ENCODE results near the gene EYS.

Gene EYS

DNA sequence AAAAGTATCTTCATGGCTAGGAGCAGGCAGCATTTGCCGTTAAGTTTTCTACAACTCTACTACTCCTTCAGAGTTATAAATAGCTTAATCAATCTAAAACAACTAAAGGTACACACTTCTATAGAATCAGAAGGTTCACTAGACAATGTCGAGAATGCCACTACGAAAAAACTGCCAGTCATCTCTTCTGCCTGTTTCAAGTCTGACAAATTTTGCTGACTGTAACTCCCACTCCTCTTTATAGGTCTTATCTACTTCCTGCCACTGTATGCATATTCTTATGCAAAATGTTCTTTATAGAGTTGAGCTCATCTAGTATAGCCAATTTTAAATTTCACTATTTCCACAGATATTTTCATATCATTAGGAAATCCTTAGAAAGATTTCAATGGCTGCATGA is 160.1 kb downstream of the EYS start:
- TF ChIP-seq SIN3A (IDR thresholded peaks at IDR 0.05; ENCODE audit: borderline replicate concordance, insufficient read depth, low read length) (no peak), TAF1 (IDR thresholded peaks at IDR 0.05; ENCODE audit: borderline replicate concordance, insufficient read depth, low read length) (no peak), FOXP2 (optimal IDR thresholded peaks at IDR 0.05; ENCODE audit: borderline replicate concordance, extremely low read depth, extremely low read length, insufficient read depth) (no peak), POLR2AphosphoS5 (IDR thresholded peaks at IDR 0.05; ENCODE audit: low read depth, low read length) (no peak)
- TF ChIP-seq, protein P1, sequence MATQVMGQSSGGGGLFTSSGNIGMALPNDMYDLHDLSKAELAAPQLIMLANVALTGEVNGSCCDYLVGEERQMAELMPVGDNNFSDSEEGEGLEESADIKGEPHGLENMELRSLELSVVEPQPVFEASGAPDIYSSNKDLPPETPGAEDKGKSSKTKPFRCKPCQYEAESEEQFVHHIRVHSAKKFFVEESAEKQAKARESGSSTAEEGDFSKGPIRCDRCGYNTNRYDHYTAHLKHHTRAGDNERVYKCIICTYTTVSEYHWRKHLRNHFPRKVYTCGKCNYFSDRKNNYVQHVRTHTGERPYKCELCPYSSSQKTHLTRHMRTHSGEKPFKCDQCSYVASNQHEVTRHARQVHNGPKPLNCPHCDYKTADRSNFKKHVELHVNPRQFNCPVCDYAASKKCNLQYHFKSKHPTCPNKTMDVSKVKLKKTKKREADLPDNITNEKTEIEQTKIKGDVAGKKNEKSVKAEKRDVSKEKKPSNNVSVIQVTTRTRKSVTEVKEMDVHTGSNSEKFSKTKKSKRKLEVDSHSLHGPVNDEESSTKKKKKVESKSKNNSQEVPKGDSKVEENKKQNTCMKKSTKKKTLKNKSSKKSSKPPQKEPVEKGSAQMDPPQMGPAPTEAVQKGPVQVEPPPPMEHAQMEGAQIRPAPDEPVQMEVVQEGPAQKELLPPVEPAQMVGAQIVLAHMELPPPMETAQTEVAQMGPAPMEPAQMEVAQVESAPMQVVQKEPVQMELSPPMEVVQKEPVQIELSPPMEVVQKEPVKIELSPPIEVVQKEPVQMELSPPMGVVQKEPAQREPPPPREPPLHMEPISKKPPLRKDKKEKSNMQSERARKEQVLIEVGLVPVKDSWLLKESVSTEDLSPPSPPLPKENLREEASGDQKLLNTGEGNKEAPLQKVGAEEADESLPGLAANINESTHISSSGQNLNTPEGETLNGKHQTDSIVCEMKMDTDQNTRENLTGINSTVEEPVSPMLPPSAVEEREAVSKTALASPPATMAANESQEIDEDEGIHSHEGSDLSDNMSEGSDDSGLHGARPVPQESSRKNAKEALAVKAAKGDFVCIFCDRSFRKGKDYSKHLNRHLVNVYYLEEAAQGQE (IDR thresholded peaks at IDR 0.05; ENCODE audit: insufficient read depth in 1 of 2, low read depth in 2 of 2, low read length in 2 of 2) = no peak

- TF ChIP-seq POLR2AphosphoS5 (IDR thresholded peaks at IDR 0.05; ENCODE audit: low read depth, low read length) (no peak), SIN3A (IDR thresholded peaks at IDR 0.05; ENCODE audit: borderline replicate concordance, insufficient read depth, low read length) (no peak), FOXP2 (optimal IDR thresholded peaks at IDR 0.05; ENCODE audit: borderline replicate concordance, extremely low read depth, extremely low read length, insufficient read depth) (no peak), TAF1 (IDR thresholded peaks at IDR 0.05; ENCODE audit: borderline replicate concordance, insufficient read depth, low read length) (no peak)
- TF ChIP-seq, protein P1 (IDR thresholded peaks at IDR 0.05; ENCODE audit: insufficient read depth in 1 of 2, low read depth in 2 of 2, low read length in 2 of 2) = no peak
These were observed 161.1 kb downstream of the EYS start for GRCh38 chr6:65545920-65546319.

DNA sequence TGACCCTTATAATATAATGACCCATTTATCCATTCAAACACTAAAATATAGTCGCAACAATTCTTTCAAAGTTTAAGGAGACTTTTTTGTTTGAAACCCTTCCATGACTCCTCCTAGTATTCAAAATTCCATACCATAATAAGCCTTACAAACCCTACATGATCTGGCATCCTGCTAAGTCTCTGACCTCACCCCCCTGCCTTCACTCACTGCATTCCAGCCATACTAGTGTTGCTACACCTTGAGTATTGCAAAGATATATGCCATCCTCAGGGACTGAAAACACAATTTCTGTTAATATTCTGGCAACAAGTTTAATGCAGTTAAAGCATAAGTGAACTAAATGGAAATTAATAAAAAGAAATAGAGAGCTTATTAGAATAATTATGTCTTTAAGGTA is 168.4 kb downstream of the EYS start:
- TF ChIP-seq SIN3A (IDR thresholded peaks at IDR 0.05; ENCODE audit: borderline replicate concordance, insufficient read depth, low read length) (no peak), FOXP2 (optimal IDR thresholded peaks at IDR 0.05; ENCODE audit: borderline replicate concordance, extremely low read depth, extremely low read length, insufficient read depth) (no peak), POLR2AphosphoS5 (IDR thresholded peaks at IDR 0.05; ENCODE audit: low read depth, low read length) (no peak), TAF1 (IDR thresholded peaks at IDR 0.05; ENCODE audit: borderline replicate concordance, insufficient read depth, low read length) (no peak)
- TF ChIP-seq, protein P1 (IDR thresholded peaks at IDR 0.05; ENCODE audit: insufficient read depth in 1 of 2, low read depth in 2 of 2, low read length in 2 of 2) = no peak

GRCh38 chr6:65537600-65537999 is 169.4 kb downstream of the EYS start:
- TF ChIP-seq TAF1 (IDR thresholded peaks at IDR 0.05; ENCODE audit: borderline replicate concordance, insufficient read depth, low read length) = no peak
- TF ChIP-seq FOXP2 (optimal IDR thresholded peaks at IDR 0.05; ENCODE audit: borderline replicate concordance, extremely low read depth, extremely low read length, insufficient read depth) = no peak
- TF ChIP-seq, protein P1 (IDR thresholded peaks at IDR 0.05; ENCODE audit: insufficient read depth in 1 of 2, low read depth in 2 of 2, low read length in 2 of 2) = no peak
- TF ChIP-seq SIN3A (IDR thresholded peaks at IDR 0.05; ENCODE audit: borderline replicate concordance, insufficient read depth, low read length) = no peak
- no peak for TF ChIP-seq POLR2AphosphoS5 (IDR thresholded peaks at IDR 0.05; ENCODE audit: low read depth, low read length)

DNA sequence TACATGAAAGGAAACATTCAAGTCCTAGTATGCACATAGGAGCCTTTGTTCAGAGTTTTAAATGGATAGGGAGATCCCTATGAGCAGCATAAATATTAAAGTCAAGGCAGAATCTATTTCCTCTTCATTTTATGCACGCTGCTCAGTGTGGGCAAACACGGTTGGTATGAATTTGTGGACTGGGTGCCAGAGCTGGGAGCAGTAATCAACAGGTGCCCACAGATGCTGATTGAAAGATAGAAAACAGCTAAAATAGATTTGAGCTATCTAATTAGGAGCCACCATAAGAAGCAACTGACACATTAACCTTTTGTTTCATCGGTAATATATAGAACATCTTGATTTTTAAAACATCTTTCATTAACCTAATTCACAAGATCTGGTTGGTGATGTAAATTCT is 175.5 kb downstream of the EYS start:
- TF ChIP-seq POLR2AphosphoS5 (IDR thresholded peaks at IDR 0.05; ENCODE audit: low read depth, low read length) = no peak
- TF ChIP-seq FOXP2 (optimal IDR thresholded peaks at IDR 0.05; ENCODE audit: borderline replicate concordance, extremely low read depth, extremely low read length, insufficient read depth) = no peak
- TF ChIP-seq, protein P1 (IDR thresholded peaks at IDR 0.05; ENCODE audit: insufficient read depth in 1 of 2, low read depth in 2 of 2, low read length in 2 of 2) = no peak
- no peak for TF ChIP-seq SIN3A (IDR thresholded peaks at IDR 0.05; ENCODE audit: borderline replicate concordance, insufficient read depth, low read length)
- no peak for TF ChIP-seq TAF1 (IDR thresholded peaks at IDR 0.05; ENCODE audit: borderline replicate concordance, insufficient read depth, low read length)
